Measurements from ENCODE around the gene AGA. TPM values are rescaled to one million over a fixed set of nuclear protein-coding genes. Genes with fewer than 3 reads are reported as not detected.

The AGA gene
- total and polyA plus RNA-seq, 9 donors = 3.9 to 9.4 (median 6.9) TPM

GRCh38 chr4:177396352-177396751 is 45.9 kb downstream of the AGA start:
- H3K36me3 ChIP-seq (ENCODE audit: control insufficient read depth, insufficient read depth, low read length) = no peaks in the 10 kb centered on the region
- H3K4me1 ChIP-seq (ENCODE audit: control insufficient read depth, insufficient read depth, low read length) = no peaks in the 10 kb centered on the region
- no peak for DNase-seq
- H3K4me3 ChIP-seq (ENCODE audit: low read length) = no peak overlapping the region
- WGBS (ENCODE audit: insufficient coverage) = no CpG with 5 or more reads among the region's 2 CpGs
- no peaks in the 10 kb centered on the region for H3K9me3 ChIP-seq (replicated peaks; ENCODE audit: control insufficient read depth, low read depth, low read length)
- no peaks in the 10 kb centered on the region for H3K27me3 ChIP-seq (ENCODE audit: control insufficient read depth, insufficient read depth, low read length)
- H3K27ac ChIP-seq (ENCODE audit: low read length) = no peak overlapping the region

- DNase-seq = no peak
- 72% methylated on average over 8 of the region's 8 CpGs for WGBS (ENCODE audit: insufficient coverage)
- no peak overlapping the region for H3K4me3 ChIP-seq (ENCODE audit: low read length)
- no peak overlapping the region for H3K27ac ChIP-seq (ENCODE audit: low read length)
- no peaks in the 10 kb centered on the region for H3K9me3 ChIP-seq (replicated peaks; ENCODE audit: control insufficient read depth, low read depth, low read length)
- no peaks in the 10 kb centered on the region for H3K4me1 ChIP-seq (ENCODE audit: control insufficient read depth, insufficient read depth, low read length)
- H3K27me3 ChIP-seq (ENCODE audit: control insufficient read depth, insufficient read depth, low read length) = no peaks in the 10 kb centered on the region
- H3K36me3 ChIP-seq (ENCODE audit: control insufficient read depth, insufficient read depth, low read length) = no peaks in the 10 kb centered on the region
Measured at GRCh38 chr4:177393236-177393635, 49.0 kb downstream of the AGA start.

DNA sequence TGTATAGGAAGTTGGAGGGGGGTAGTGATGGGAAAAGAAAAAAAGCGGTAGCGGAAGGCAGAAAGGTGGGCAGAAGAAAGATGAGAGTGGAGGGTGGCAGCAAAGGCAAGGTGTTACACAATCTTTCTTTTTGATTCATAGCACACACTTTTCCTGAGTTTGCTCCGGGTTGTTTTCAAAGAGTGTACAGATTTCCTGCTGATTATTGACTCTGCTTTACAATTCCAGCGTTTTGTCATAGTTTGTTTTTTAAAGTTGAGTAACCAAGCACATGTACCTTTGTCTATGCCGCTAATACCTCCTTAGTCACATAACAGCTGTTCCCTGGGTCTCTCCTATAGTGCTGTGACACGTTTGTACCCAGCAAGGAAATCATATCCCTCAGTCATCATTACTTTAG is 50.3 kb downstream of the AGA start:
- Histone ChIP-seq H3K36me3 (ENCODE audit: control insufficient read depth, insufficient read depth, low read length) (no peaks in the 10 kb centered on the region), H3K27ac (ENCODE audit: low read length) (no peak overlapping the region), H3K4me3 (ENCODE audit: low read length) (no peak overlapping the region), H3K27me3 (ENCODE audit: control insufficient read depth, insufficient read depth, low read length) (no peaks in the 10 kb centered on the region), H3K4me1 (ENCODE audit: control insufficient read depth, insufficient read depth, low read length) (no peaks in the 10 kb centered on the region), H3K9me3 (replicated peaks; ENCODE audit: control insufficient read depth, low read depth, low read length) (no peaks in the 10 kb centered on the region)
- WGBS (ENCODE audit: insufficient coverage) = no CpG with 5 or more reads among the region's 6 CpGs
- DNase-seq = no peak

DNA sequence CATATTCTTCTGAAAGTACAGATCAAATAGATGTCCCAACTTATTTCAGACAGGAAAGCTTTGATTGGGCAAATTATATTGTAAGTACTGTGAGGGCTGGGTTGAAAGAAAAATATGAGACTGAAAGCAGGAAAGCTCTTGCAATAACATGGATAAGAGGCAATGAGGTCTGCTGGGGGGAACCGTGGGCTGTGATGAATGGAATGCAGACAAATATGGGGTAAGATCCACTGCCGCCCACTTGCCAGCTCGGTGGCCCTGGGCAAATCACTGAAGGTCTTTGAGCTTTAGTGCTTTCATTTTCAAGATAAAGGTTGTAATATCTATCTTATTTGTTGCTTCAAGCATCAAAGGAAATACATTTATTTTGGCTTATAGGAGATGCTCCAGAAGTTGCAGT is 51.0 kb downstream of the AGA start:
- no CpG with 5 or more reads among the region's 3 CpGs for WGBS (ENCODE audit: insufficient coverage)
- H3K27me3 ChIP-seq (ENCODE audit: control insufficient read depth, insufficient read depth, low read length) = no peaks in the 10 kb centered on the region
- no peaks in the 10 kb centered on the region for H3K36me3 ChIP-seq (ENCODE audit: control insufficient read depth, insufficient read depth, low read length)
- no peak overlapping the region for H3K27ac ChIP-seq (ENCODE audit: low read length)
- H3K4me3 ChIP-seq (ENCODE audit: low read length) = no peak overlapping the region
- H3K4me1 ChIP-seq (ENCODE audit: control insufficient read depth, insufficient read depth, low read length) = no peaks in the 10 kb centered on the region
- DNase-seq = no peak
- no peaks in the 10 kb centered on the region for H3K9me3 ChIP-seq (replicated peaks; ENCODE audit: control insufficient read depth, low read depth, low read length)

DNA sequence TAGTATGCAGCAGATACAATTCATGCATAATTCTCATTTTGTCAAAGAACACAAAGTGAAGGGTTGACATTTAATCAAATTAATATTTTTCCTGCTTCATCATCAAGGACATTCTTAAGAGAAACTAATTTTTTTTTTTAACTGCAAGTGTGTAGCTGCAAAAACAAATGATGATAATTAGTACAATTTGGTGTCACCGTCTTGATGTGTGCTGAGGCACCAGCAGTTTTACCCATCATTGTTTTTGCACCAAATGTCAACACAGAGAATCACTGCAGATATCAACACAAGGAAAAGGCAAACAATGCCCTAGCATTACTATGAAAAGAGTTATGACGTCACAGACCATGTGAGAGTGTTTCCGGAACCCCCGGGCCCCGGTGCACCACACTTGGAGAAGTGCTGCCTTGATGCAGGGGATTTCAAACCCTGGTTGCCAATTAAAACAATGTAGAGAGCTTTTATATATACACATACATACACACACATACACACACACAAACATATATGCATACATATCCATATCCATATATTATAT is 55.9 kb downstream of the AGA start:
- Histone ChIP-seq H3K9me3 (replicated peaks; ENCODE audit: control insufficient read depth, low read depth, low read length) (no peaks in the 10 kb centered on the region), H3K36me3 (ENCODE audit: control insufficient read depth, insufficient read depth, low read length) (no peaks in the 10 kb centered on the region), H3K4me1 (ENCODE audit: control insufficient read depth, insufficient read depth, low read length) (no peaks in the 10 kb centered on the region), H3K27ac (ENCODE audit: low read length) (no peak overlapping the region), H3K27me3 (ENCODE audit: control insufficient read depth, insufficient read depth, low read length) (no peaks in the 10 kb centered on the region), H3K4me3 (ENCODE audit: low read length) (no peak overlapping the region)
- no peak for DNase-seq
- no CpG with 5 or more reads among the region's 5 CpGs for WGBS (ENCODE audit: insufficient coverage)

DNA sequence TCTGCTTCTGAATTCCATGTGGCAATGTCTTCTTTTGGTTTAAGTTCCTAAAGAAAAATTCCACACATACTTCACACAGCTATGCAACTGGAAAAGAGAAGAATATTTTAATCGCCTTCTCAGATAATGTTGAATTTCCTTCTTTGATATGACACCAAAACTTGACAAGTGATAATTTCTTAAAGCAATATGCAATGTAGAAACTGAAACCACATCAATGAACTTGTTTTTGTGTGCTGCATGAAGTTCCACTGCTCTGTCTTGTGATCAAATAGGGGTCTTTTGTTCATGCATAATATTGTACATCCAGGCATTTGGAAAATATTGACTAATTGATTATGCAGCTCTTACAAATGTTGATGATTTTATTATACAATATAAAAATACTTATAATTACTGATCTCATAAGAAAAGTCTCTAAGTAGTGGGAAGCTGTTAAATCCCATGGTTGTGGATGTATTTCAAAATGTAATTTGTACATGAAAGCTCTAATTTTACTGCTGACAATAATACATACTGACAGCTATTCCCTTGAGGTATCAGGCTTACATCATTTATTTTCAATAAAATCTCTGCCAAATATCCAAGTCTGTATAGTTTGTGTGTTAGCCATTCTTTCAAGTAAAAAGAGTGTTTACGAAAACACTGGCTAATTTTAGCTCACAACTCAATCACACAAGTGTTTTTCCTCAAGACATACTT is 56.5 kb downstream of the AGA start:
- Histone ChIP-seq H3K4me3 (ENCODE audit: low read length) (no peak overlapping the region), H3K27ac (ENCODE audit: low read length) (no peak overlapping the region), H3K27me3 (ENCODE audit: control insufficient read depth, insufficient read depth, low read length) (no peaks in the 10 kb centered on the region), H3K4me1 (ENCODE audit: control insufficient read depth, insufficient read depth, low read length) (no peaks in the 10 kb centered on the region), H3K9me3 (replicated peaks; ENCODE audit: control insufficient read depth, low read depth, low read length) (no peaks in the 10 kb centered on the region), H3K36me3 (ENCODE audit: control insufficient read depth, insufficient read depth, low read length) (no peaks in the 10 kb centered on the region)
- peak; percentile 6 for DNase-seq
- no CpG with 5 or more reads among the region's 2 CpGs for WGBS (ENCODE audit: insufficient coverage)

DNA sequence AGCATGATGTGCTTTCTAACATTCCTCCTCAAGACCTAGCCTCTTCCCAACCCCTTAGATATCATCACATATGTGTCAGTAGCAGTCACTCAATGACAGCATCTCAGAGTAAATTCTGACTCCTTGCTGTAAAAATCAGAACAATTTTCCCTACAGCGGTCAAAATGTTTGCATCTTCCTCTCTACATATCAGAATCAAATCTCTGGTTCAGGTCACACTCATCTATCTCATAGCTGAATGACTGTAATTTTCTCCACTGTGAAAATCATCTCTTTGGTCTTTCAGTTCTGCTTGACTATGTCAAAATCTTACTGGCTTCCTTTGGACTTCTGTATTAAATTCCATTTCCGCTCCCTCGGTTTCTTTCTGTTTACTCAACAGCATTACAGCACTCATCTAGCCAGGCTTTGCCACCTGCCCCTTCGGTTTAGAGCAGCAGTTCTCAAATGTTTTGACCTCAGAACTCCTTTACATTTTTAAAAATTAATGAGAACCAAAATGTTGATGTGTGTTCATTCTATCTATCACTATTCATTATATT is 57.3 kb downstream of the AGA start:
- no peak for DNase-seq
- H3K36me3 ChIP-seq (ENCODE audit: control insufficient read depth, insufficient read depth, low read length) = no peaks in the 10 kb centered on the region
- H3K27me3 ChIP-seq (ENCODE audit: control insufficient read depth, insufficient read depth, low read length) = no peaks in the 10 kb centered on the region
- WGBS (ENCODE audit: insufficient coverage) = 96% methylated on average over 3 of the region's 4 CpGs
- H3K9me3 ChIP-seq (replicated peaks; ENCODE audit: control insufficient read depth, low read depth, low read length) = no peaks in the 10 kb centered on the region
- no peaks in the 10 kb centered on the region for H3K4me1 ChIP-seq (ENCODE audit: control insufficient read depth, insufficient read depth, low read length)
- no peak overlapping the region for H3K27ac ChIP-seq (ENCODE audit: low read length)
- H3K4me3 ChIP-seq (ENCODE audit: low read length) = no peak overlapping the region

- Histone ChIP-seq H3K4me3 (ENCODE audit: low read length) (no peak overlapping the region), H3K27me3 (ENCODE audit: control insufficient read depth, insufficient read depth, low read length) (no peaks in the 10 kb centered on the region), H3K27ac (ENCODE audit: low read length) (no peak overlapping the region), H3K9me3 (replicated peaks; ENCODE audit: control insufficient read depth, low read depth, low read length) (no peaks in the 10 kb centered on the region), H3K4me1 (ENCODE audit: control insufficient read depth, insufficient read depth, low read length) (no peaks in the 10 kb centered on the region), H3K36me3 (ENCODE audit: control insufficient read depth, insufficient read depth, low read length) (no peaks in the 10 kb centered on the region)
- WGBS (ENCODE audit: insufficient coverage) = 89% methylated on average over 8 of the region's 13 CpGs
- no peak for DNase-seq
Measured at GRCh38 chr4:177381762-177382310, 60.4 kb downstream of the AGA start.

Other genes starting within 250 kb of the AGA start
- 3.0 TPM for gene NEIL3, start 132.6 kb downstream of the AGA start, total RNA-seq
- 1 to 10 TPM; 2.7 to 4.0 (median 3.6) TPM for gene NEIL3, start 132.6 kb downstream of the AGA start, polyA plus RNA-seq (ENCODE audit: insufficient read depth in 1 of 8, insufficient read length in 8 of 8, low replicate concordance in 1 of 8)